GM18868 (cell line): ENCODE measurements around the gene RNF39.

Source experiments
- ATAC-seq: cut with Tn5 transposase; IDR thresholded peaks from one replicate; pipeline ENCODE4 v1.9.1; 2021; ENCODE audit warnings: mild to moderate bottlenecking, moderate library complexity; ENCODE audit not compliant: unreplicated experiment

The RNF39 gene

DNA sequence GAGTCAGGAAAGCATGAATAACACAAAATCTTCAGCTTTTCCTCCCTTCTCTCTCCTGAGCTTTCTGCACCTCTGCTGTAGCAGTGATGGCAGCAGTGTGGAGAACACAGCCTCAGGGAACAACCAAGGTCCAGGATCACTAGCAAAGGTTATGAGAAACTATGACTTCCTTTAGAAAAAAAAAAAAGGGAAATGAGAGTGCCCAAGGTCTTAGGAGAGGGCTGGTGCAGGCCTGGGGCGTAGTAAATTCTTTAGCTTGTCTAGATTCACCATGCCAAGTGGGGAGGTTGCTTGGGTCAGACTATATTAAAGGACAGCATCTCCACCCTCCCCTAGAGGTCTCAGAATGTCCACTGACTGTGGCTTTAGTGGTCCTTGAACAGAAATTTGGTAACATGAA lies 54.9 kb downstream of the RNF39 start:
- no peak for ATAC-seq
